HG02763 (cell line): ENCODE data around the gene HINT2.

ENCODE experiments used
- ATAC-seq: cut with Tn5 transposase; IDR thresholded peaks from one replicate; pipeline ENCODE4 v1.9.1; 2021; ENCODE audit warnings: mild to moderate bottlenecking, moderate library complexity; ENCODE audit not compliant: unreplicated experiment

The HINT2 gene

GRCh38 chr9:35814841-35815543 lies at the start of gene HINT2:
TSS of gene HINT2 (minus strand) at chr9:35815042. CDS start at chr9:35814979, 63 bp downstream.
- ATAC-seq: peak; percentile 70

GRCh38 chr9:35863583-35863982 lies 48.7 kb upstream of the HINT2 start:
- no peak for ATAC-seq

- ATAC-seq: no peak
These were observed 47.5 kb upstream of the HINT2 start for GRCh38 chr9:35862328-35862727.

- no peak for ATAC-seq
These were observed 46.5 kb upstream of the HINT2 start for GRCh38 chr9:35861161-35861897.

GRCh38 chr9:35859990-35860339 lies 45.1 kb upstream of the HINT2 start:
- ATAC-seq: no peak

- ATAC-seq: no peak
These were observed 44.6 kb upstream of the HINT2 start for GRCh38 chr9:35859310-35859989.

- ATAC-seq: no peak
These were observed 43.6 kb upstream of the HINT2 start for GRCh38 chr9:35858458-35858857.

- ATAC-seq: no peak
These were observed 42.0 kb upstream of the HINT2 start for GRCh38 chr9:35856882-35857281.

GRCh38 chr9:35856206-35856605 lies 41.4 kb upstream of the HINT2 start:
- ATAC-seq: no peak

GRCh38 chr9:35854091-35854762 lies 39.4 kb upstream of the HINT2 start:
- ATAC-seq: no peak

GRCh38 chr9:35852876-35853865 lies 38.3 kb upstream of the HINT2 start:
- no peak for ATAC-seq

- ATAC-seq: no peak
These were observed 37.5 kb upstream of the HINT2 start for GRCh38 chr9:35852267-35852815.

GRCh38 chr9:35847792-35848572 lies 33.1 kb upstream of the HINT2 start:
- peak; percentile 89 for ATAC-seq

- ATAC-seq: no peak
These were observed 31.3 kb upstream of the HINT2 start for GRCh38 chr9:35845824-35846771.

GRCh38 chr9:35844628-35845270 lies 29.9 kb upstream of the HINT2 start:
- ATAC-seq: no peak

- peak; percentile 76 for ATAC-seq
These were observed 28.0 kb upstream of the HINT2 start for GRCh38 chr9:35842795-35843194.

GRCh38 chr9:35842020-35842745 lies 27.3 kb upstream of the HINT2 start:
- ATAC-seq: no peak
